Right lobe of liver (tissue), 4 donors: ENCODE data around the gene MAN2B2.

Experiments used
- CTCF ChIP-seq, 4 donors: fragments of 200-600 bp in 3 of 4; fragments of 450-650 bp in 1 of 4; IDR thresholded peaks; one replicate each; pipeline versions ENCODE4 v1.5.1 to v1.8.0; 2016 to 2022; ENCODE audit warnings: antibody characterized with exemption in 4 of 4, mild to moderate bottlenecking in 2 of 4
- POLR2A ChIP-seq: fragments of 450-650 bp; IDR thresholded peaks from one replicate; pipeline ENCODE4 v1.6.1; 2017; ENCODE audit warnings: antibody characterized with exemption, mild to moderate bottlenecking
- donor health status: DM: no; HTN: no; CAD: no.
- donor health status: DM: no; HTN: no; CAD: no.
- donor health status: DM: no; HTN: yes; CAD: no.

- TF ChIP-seq POLR2A (no peak), CTCF (IDR thresholded peaks at IDR 0.05) (no peak)
Measured at GRCh38 chr4:6575503-6576240, 683 bp downstream of the MAN2B2 start.
